GM19452 (cell line): ENCODE results near the gene SP3.

Source experiments
- ATAC-seq: cut with Tn5 transposase; IDR thresholded peaks from one replicate; pipeline ENCODE4 v1.9.1; 2021; ENCODE audit not compliant: unreplicated experiment

Gene SP3

GRCh38 chr2:173943738-173944137 is 21.4 kb downstream of the SP3 start:
- ATAC-seq: no peak

GRCh38 chr2:173942861-173943523 is 22.2 kb downstream of the SP3 start:
- ATAC-seq: no peak

GRCh38 chr2:173941567-173941966 is 23.6 kb downstream of the SP3 start:
- ATAC-seq: no peak

GRCh38 chr2:173940208-173941020 is 24.8 kb downstream of the SP3 start:
- no peak for ATAC-seq

GRCh38 chr2:173938700-173939384 is 26.3 kb downstream of the SP3 start:
- no peak for ATAC-seq

- no peak for ATAC-seq
These were observed 29.9 kb downstream of the SP3 start for GRCh38 chr2:173935305-173935704.

GRCh38 chr2:173934895-173935294 is 30.3 kb downstream of the SP3 start:
- no peak for ATAC-seq

GRCh38 chr2:173931751-173932150 is 33.4 kb downstream of the SP3 start:
- ATAC-seq: no peak

- no peak for ATAC-seq
These were observed 35.7 kb downstream of the SP3 start for GRCh38 chr2:173929441-173929840.

GRCh38 chr2:173926875-173927274 is 38.3 kb downstream of the SP3 start:
- no peak for ATAC-seq

- no peak for ATAC-seq
These were observed 40.9 kb downstream of the SP3 start for GRCh38 chr2:173924285-173924684.

- ATAC-seq: no peak
These were observed 42.4 kb downstream of the SP3 start for GRCh38 chr2:173922760-173923159.

- ATAC-seq: no peak
These were observed 43.1 kb downstream of the SP3 start for GRCh38 chr2:173922068-173922467.

- no peak for ATAC-seq
These were observed 50.9 kb downstream of the SP3 start for GRCh38 chr2:173914055-173914927.

GRCh38 chr2:173909846-173910245 is 55.3 kb downstream of the SP3 start:
- ATAC-seq: no peak

- no peak for ATAC-seq
These were observed 58.5 kb downstream of the SP3 start for GRCh38 chr2:173906626-173907025.

- ATAC-seq: no peak
These were observed 61.4 kb downstream of the SP3 start for GRCh38 chr2:173903601-173904394.

- no peak for ATAC-seq
These were observed 66.2 kb downstream of the SP3 start for GRCh38 chr2:173898996-173899395.

- ATAC-seq: peak; percentile 91
These were observed 67.0 kb downstream of the SP3 start for GRCh38 chr2:173898178-173898668.

- no peak for ATAC-seq
These were observed 68.4 kb downstream of the SP3 start for GRCh38 chr2:173896755-173897154.
